Measurements from ENCODE around the gene SLC6A13. TPM values are rescaled to one million over a fixed set of nuclear protein-coding genes. Genes with fewer than 3 reads are reported as not detected.

Gene SLC6A13
- polyA plus RNA-seq, 2 of the 4 experiments (the other 2 are of a cell fraction), result 0.43 to 0.49 TPM

DNA sequence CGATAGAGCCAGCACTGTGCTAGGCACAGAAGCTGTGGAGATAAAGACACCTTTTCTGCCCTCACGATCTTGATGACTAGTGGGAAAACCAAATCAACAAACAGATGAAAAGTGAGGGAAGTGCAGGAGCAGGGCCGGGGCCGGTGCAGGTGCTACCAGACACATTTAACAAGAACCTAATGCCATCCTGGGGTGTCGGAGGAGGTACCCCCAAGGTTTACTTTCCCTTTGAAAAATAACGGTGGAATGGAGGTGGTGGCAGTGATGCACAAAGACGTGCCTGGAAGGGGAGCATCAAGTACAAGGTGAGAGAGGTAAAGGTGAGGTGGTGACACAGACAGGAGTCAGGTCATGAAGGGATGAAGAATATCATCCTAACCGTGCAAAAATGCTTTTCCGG is 22.1 kb downstream of the SLC6A13 start:
- CTCF ChIA-PET, result interaction anchor here (1.2 kb wide), 1 partner anchor 21 kb away, joined by 3 read pairs; no protein-coding TSS in a partner anchor
- WGBS (ENCODE audit: missing lambda C conversion rate), result 63% methylated on average over 9 of the region's 9 CpGs
- H3K4me3 ChIP-seq, result no peak overlapping the region
- no peak for FAIRE-seq
- POLR2A ChIA-PET, result no interaction called here
- H3K9me3 ChIP-seq, result no peaks in the 10 kb centered on the region
- DNase-seq (ENCODE audit: low read depth in 1 of 2, low spot score in 1 of 2), result no peak
- no peak overlapping the region for H3K27ac ChIP-seq
- no peak overlapping the region for H3K4me2 ChIP-seq
- H3K4me1 ChIP-seq, result 0 out of 3 replicates have a peak, but pooled peaks cover 4% of the 10 kb centered on the region
- no peak for TF ChIP-seq EHMT2 (IDR thresholded peaks at IDR 0.05; ENCODE audit: low read depth)
- no peak for TF ChIP-seq RCOR1 (IDR thresholded peaks at IDR 0.05; ENCODE audit: low read depth, low read length)
- TF ChIP-seq, protein P1, sequence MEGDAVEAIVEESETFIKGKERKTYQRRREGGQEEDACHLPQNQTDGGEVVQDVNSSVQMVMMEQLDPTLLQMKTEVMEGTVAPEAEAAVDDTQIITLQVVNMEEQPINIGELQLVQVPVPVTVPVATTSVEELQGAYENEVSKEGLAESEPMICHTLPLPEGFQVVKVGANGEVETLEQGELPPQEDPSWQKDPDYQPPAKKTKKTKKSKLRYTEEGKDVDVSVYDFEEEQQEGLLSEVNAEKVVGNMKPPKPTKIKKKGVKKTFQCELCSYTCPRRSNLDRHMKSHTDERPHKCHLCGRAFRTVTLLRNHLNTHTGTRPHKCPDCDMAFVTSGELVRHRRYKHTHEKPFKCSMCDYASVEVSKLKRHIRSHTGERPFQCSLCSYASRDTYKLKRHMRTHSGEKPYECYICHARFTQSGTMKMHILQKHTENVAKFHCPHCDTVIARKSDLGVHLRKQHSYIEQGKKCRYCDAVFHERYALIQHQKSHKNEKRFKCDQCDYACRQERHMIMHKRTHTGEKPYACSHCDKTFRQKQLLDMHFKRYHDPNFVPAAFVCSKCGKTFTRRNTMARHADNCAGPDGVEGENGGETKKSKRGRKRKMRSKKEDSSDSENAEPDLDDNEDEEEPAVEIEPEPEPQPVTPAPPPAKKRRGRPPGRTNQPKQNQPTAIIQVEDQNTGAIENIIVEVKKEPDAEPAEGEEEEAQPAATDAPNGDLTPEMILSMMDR (IDR thresholded peaks at IDR 0.05), result no peak
- TF ChIP-seq, protein P2, sequence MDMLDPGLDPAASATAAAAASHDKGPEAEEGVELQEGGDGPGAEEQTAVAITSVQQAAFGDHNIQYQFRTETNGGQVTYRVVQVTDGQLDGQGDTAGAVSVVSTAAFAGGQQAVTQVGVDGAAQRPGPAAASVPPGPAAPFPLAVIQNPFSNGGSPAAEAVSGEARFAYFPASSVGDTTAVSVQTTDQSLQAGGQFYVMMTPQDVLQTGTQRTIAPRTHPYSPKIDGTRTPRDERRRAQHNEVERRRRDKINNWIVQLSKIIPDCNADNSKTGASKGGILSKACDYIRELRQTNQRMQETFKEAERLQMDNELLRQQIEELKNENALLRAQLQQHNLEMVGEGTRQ (IDR thresholded peaks at IDR 0.05), result no peak
- TF ChIP-seq, protein P3, sequence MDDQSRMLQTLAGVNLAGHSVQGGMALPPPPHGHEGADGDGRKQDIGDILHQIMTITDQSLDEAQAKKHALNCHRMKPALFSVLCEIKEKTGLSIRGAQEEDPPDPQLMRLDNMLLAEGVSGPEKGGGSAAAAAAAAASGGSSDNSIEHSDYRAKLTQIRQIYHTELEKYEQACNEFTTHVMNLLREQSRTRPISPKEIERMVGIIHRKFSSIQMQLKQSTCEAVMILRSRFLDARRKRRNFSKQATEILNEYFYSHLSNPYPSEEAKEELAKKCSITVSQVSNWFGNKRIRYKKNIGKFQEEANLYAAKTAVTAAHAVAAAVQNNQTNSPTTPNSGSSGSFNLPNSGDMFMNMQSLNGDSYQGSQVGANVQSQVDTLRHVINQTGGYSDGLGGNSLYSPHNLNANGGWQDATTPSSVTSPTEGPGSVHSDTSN (IDR thresholded peaks at IDR 0.05), result no peak
- no peak for TF ChIP-seq KDM1A (IDR thresholded peaks at IDR 0.05; ENCODE audit: low read depth)
- TF ChIP-seq, protein P4, sequence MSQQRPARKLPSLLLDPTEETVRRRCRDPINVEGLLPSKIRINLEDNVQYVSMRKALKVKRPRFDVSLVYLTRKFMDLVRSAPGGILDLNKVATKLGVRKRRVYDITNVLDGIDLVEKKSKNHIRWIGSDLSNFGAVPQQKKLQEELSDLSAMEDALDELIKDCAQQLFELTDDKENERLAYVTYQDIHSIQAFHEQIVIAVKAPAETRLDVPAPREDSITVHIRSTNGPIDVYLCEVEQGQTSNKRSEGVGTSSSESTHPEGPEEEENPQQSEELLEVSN (IDR thresholded peaks at IDR 0.05; ENCODE audit: borderline replicate concordance, low read depth), result no peak
- TF ChIP-seq, protein P5, sequence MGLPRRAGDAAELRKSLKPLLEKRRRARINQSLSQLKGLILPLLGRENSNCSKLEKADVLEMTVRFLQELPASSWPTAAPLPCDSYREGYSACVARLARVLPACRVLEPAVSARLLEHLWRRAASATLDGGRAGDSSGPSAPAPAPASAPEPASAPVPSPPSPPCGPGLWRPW (IDR thresholded peaks at IDR 0.05), result no peak
- TF ChIP-seq RAD21 (conservative IDR thresholded peaks at IDR 0.05 in 1 of 2, IDR thresholded peaks at IDR 0.05 in 1 of 2), result no peak
- TF ChIP-seq, protein P6, sequence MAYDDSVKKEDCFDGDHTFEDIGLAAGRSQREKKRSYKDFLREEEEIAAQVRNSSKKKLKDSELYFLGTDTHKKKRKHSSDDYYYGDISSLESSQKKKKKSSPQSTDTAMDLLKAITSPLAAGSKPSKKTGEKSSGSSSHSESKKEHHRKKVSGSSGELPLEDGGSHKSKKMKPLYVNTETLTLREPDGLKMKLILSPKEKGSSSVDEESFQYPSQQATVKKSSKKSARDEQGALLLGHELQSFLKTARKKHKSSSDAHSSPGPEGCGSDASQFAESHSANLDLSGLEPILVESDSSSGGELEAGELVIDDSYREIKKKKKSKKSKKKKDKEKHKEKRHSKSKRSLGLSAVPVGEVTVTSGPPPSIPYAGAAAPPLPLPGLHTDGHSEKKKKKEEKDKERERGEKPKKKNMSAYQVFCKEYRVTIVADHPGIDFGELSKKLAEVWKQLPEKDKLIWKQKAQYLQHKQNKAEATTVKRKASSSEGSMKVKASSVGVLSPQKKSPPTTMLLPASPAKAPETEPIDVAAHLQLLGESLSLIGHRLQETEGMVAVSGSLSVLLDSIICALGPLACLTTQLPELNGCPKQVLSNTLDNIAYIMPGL (CRISPR knock-in tag; IDR thresholded peaks at IDR 0.05; ENCODE audit: borderline replicate concordance), result no peak
- no peak for TF ChIP-seq CBX2 (IDR thresholded peaks at IDR 0.05; ENCODE audit: borderline replicate concordance, low read depth)
- TF ChIP-seq, protein P7, sequence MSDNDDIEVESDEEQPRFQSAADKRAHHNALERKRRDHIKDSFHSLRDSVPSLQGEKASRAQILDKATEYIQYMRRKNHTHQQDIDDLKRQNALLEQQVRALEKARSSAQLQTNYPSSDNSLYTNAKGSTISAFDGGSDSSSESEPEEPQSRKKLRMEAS (IDR thresholded peaks at IDR 0.05), result no peak
- no peak for TF ChIP-seq PHF8 (IDR thresholded peaks at IDR 0.05; ENCODE audit: borderline replicate concordance, low read depth)
- no peak for TF ChIP-seq NPAS2 (CRISPR knock-in tag; IDR thresholded peaks at IDR 0.05; ENCODE audit: borderline replicate concordance)
- no peak for TF ChIP-seq FOSL2 (IDR thresholded peaks at IDR 0.05)
- no peak for TF ChIP-seq FOSL2 (CRISPR knock-in tag; IDR thresholded peaks at IDR 0.05)
- no peak for ATAC-seq

DNA sequence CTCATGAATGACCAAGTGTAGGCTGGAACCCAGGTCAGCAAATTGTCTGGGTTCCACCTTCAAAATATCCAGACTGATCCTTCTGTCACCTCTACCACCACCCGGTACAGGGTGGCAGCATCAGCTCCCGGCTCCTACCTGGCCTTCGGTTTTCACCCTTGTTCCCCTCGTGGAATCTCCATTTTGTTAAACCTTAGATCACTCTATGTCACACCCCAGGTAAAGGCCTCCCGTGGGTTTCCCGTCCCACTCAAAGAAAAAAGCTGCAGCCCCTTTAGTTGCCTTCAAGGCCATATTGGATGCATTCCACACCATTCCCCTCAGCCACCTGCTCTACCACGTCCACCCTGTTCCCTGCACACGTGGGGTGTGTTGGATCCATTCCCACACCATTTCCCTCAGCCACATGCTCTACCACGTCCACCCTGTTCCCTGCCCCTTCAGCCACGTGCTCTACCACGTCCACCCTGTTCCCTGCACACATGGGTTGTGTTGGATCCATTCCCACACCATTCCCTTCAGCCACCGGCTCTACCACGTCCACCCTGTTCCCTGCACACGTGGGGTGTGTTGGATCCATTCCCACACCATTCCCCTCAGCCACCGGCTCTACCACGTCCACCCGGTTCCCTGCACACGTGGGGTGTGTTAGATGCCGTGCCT is 23.8 kb downstream of the SLC6A13 start:
- peaks cover 2% of the 10 kb centered on the region; the same call in 1 of the 3 replicates for H3K9me3 ChIP-seq
- H3K4me2 ChIP-seq, result no peak overlapping the region
- H3K4me1 ChIP-seq, result 0 out of 3 replicates have a peak, but pooled peaks cover 4% of the 10 kb centered on the region
- POLR2A ChIA-PET, result no interaction called here
- no peak overlapping the region for H3K4me3 ChIP-seq
- H3K27ac ChIP-seq, result no peak overlapping the region
- 49% methylated on average over 16 of the region's 19 CpGs for WGBS (ENCODE audit: missing lambda C conversion rate)
- no peak for ATAC-seq
- no peak for FAIRE-seq
- TF ChIP-seq SMC3 (IDR thresholded peaks at IDR 0.05) (no peak), MAZ (IDR thresholded peaks at IDR 0.05; ENCODE audit: borderline replicate concordance, low read depth, low read length) (no peak), PHF8 (IDR thresholded peaks at IDR 0.05; ENCODE audit: borderline replicate concordance, low read depth) (no peak), ZSCAN20 (CRISPR knock-in tag; IDR thresholded peaks at IDR 0.05) (no peak), RARB (CRISPR knock-in tag; IDR thresholded peaks at IDR 0.05) (no peak), RCOR1 (IDR thresholded peaks at IDR 0.05; ENCODE audit: low read depth, low read length) (no peak), JUN (IDR thresholded peaks at IDR 0.05) (no peak), HDAC2 (IDR thresholded peaks at IDR 0.05) (no peak)
- no peak for DNase-seq (ENCODE audit: low read depth in 1 of 2, low spot score in 1 of 2)
- CTCF ChIA-PET, result interaction anchor here (1.6 kb wide), 1 partner anchor 18 kb away, joined by 5 read pairs; no protein-coding TSS in a partner anchor
